ENCODE measurements around the gene IL25. TPM values are rescaled to one million over a fixed set of nuclear protein-coding genes. Genes with fewer than 3 reads are reported as not detected.
"Not testable (repeated sequence)": the region's sequence is repeated elsewhere in the genome, so short reads cannot be mapped to it uniquely, and the experiment has no call there.

Gene IL25
- total and polyA plus RNA-seq, 2 experiments from 2014 or later: not detected

- no peaks in the 10 kb centered on the region for H3F3A ChIP-seq (ENCODE audit: insufficient read depth)
- no peaks in the 10 kb centered on the region for H3K9me2 ChIP-seq (ENCODE audit: insufficient read depth)
- 63 to 69% methylated on average over 21 to 26 of the region's 26 CpGs for WGBS, 2 experiments (ENCODE audit: low coverage in 1 of 2, low lambda C conversion rate in 2 of 2, missing lambda C conversion rate in 2 of 2)
- no peak for DNase-seq
- no peaks in the 10 kb centered on the region for H3K36me3 ChIP-seq (ENCODE audit: low read depth)
- H3K9me3 ChIP-seq (ENCODE audit: low read depth): no peaks in the 10 kb centered on the region
- no peak overlapping the region for H2AFZ ChIP-seq
- H3K27ac ChIP-seq: no peak overlapping the region
- H3K27me3 ChIP-seq (replicated peaks; ENCODE audit: insufficient read depth): peaks cover 31% of the 10 kb centered on the region
- H3K4me2 ChIP-seq (ENCODE audit: unreplicated experiment): no peak overlapping the region
- no peak overlapping the region for H3K9ac ChIP-seq
- H4K20me1 ChIP-seq (ENCODE audit: insufficient read depth): no peaks in the 10 kb centered on the region
- in situ Hi-C loops (cut with MboI): no loop called here
- H3K4me1 ChIP-seq (ENCODE audit: insufficient read depth): no peaks in the 10 kb centered on the region
- no peak overlapping the region for H3K4me3 ChIP-seq
- TF ChIP-seq EZH2 (IDR thresholded peaks at IDR 0.05; ENCODE audit: insufficient read depth, poor library complexity, severe bottlenecking) (no peak), EZH2phosphoT487 (IDR thresholded peaks at IDR 0.05; ENCODE audit: insufficient read depth, low read depth) (no peak)
- no peaks in the 10 kb centered on the region for H3K79me2 ChIP-seq (ENCODE audit: insufficient read depth)
Measured at GRCh38 chr14:23387916-23388882, 15.6 kb downstream of the IL25 start.

GRCh38 chr14:23388996-23389395 is 16.4 kb downstream of the IL25 start:
- Histone ChIP-seq H3K27me3 (replicated peaks; ENCODE audit: insufficient read depth) (peaks cover 37% of the 10 kb centered on the region), H3K4me1 (ENCODE audit: insufficient read depth) (no peaks in the 10 kb centered on the region), H3K27ac (no peak overlapping the region), H3K9me3 (ENCODE audit: low read depth) (no peaks in the 10 kb centered on the region), H3K9ac (no peak overlapping the region), H3K79me2 (ENCODE audit: insufficient read depth) (no peaks in the 10 kb centered on the region), H3K36me3 (ENCODE audit: low read depth) (no peaks in the 10 kb centered on the region), H3F3A (ENCODE audit: insufficient read depth) (no peaks in the 10 kb centered on the region), H3K4me3 (no peak overlapping the region), H3K4me2 (ENCODE audit: unreplicated experiment) (no peak overlapping the region), H4K20me1 (ENCODE audit: insufficient read depth) (no peaks in the 10 kb centered on the region), H2AFZ (no peak overlapping the region), H3K9me2 (ENCODE audit: insufficient read depth) (no peaks in the 10 kb centered on the region)
- no peak for TF ChIP-seq EZH2 (IDR thresholded peaks at IDR 0.05; ENCODE audit: insufficient read depth, poor library complexity, severe bottlenecking)
- no peak for TF ChIP-seq EZH2phosphoT487 (IDR thresholded peaks at IDR 0.05; ENCODE audit: insufficient read depth, low read depth)
- in situ Hi-C loops (cut with MboI): no loop called here
- WGBS, 2 experiments (ENCODE audit: low coverage in 1 of 2, low lambda C conversion rate in 2 of 2, missing lambda C conversion rate in 2 of 2): 58 to 81% methylated on average over 2 to 8 of the region's 8 CpGs
- no peak for DNase-seq

GRCh38 chr14:23389396-23389795 is 16.8 kb downstream of the IL25 start:
- Histone ChIP-seq H3K9ac (no peak overlapping the region), H3F3A (ENCODE audit: insufficient read depth) (no peaks in the 10 kb centered on the region), H3K79me2 (ENCODE audit: insufficient read depth) (no peaks in the 10 kb centered on the region), H3K9me3 (ENCODE audit: low read depth) (no peaks in the 10 kb centered on the region), H3K4me2 (ENCODE audit: unreplicated experiment) (no peak overlapping the region), H3K4me3 (no peak overlapping the region), H3K4me1 (ENCODE audit: insufficient read depth) (no peaks in the 10 kb centered on the region), H3K27me3 (replicated peaks; ENCODE audit: insufficient read depth) (peaks cover 37% of the 10 kb centered on the region), H3K9me2 (ENCODE audit: insufficient read depth) (no peaks in the 10 kb centered on the region), H3K27ac (no peak overlapping the region), H2AFZ (no peak overlapping the region), H4K20me1 (ENCODE audit: insufficient read depth) (no peaks in the 10 kb centered on the region), H3K36me3 (ENCODE audit: low read depth) (no peaks in the 10 kb centered on the region)
- DNase-seq: no peak
- 47 to 54% methylated on average over 11 to 12 of the region's 12 CpGs for WGBS, 2 experiments (ENCODE audit: low coverage in 1 of 2, low lambda C conversion rate in 2 of 2, missing lambda C conversion rate in 2 of 2)
- no peak for TF ChIP-seq EZH2phosphoT487 (IDR thresholded peaks at IDR 0.05; ENCODE audit: insufficient read depth, low read depth)
- TF ChIP-seq EZH2 (IDR thresholded peaks at IDR 0.05; ENCODE audit: insufficient read depth, poor library complexity, severe bottlenecking): no peak
- in situ Hi-C loops (cut with MboI): no loop called here

- in situ Hi-C loops (cut with MboI); H3K4me3 ChIP-seq; DNase-seq; H3K4me2 ChIP-seq (ENCODE audit: unreplicated experiment); H3K4me1 ChIP-seq (ENCODE audit: insufficient read depth); H4K20me1 ChIP-seq (ENCODE audit: insufficient read depth); H3K27ac ChIP-seq; H3K9ac ChIP-seq; H3F3A ChIP-seq (ENCODE audit: insufficient read depth); H3K9me3 ChIP-seq (ENCODE audit: low read depth); H3K9me2 ChIP-seq (ENCODE audit: insufficient read depth); H2AFZ ChIP-seq; H3K36me3 ChIP-seq (ENCODE audit: low read depth); H3K79me2 ChIP-seq (ENCODE audit: insufficient read depth): not testable (repeated sequence)
- H3K27me3 ChIP-seq (replicated peaks; ENCODE audit: insufficient read depth): peaks cover 37% of the 10 kb centered on the region
- WGBS, 2 experiments (ENCODE audit: low coverage in 1 of 2, low lambda C conversion rate in 2 of 2, missing lambda C conversion rate in 2 of 2): 56 to 57% methylated on average over 3 to 5 of the region's 19 CpGs
Measured at GRCh38 chr14:23389871-23390270, 17.3 kb downstream of the IL25 start.
